Prostate gland (tissue), 2 donors: ENCODE data around the gene TEX29. TPM values are rescaled to one million over a fixed set of nuclear protein-coding genes. Genes with fewer than 3 reads are reported as not detected.

ENCODE experiments used
- DNase-seq: peaks from one replicate; pipeline ENCODE4 v3.0.0-alpha.2; 2019; ENCODE audit warnings: low spot score
- H3K27ac ChIP-seq, 2 donors: fragments of 200-600 bp; sonication (generic); 2 replicates each; pipeline ENCODE4 v1.5.1; 2017 to 2019
- H3K27me3 ChIP-seq: fragments of 200-600 bp; sonication (generic); replicated peaks from 2 replicates; pipeline ENCODE4 v1.5.1; 2019; ENCODE audit not compliant: insufficient read depth
- H3K36me3 ChIP-seq, 2 donors: fragments of 200-600 bp; sonication (generic); 1 replicate in 1 of 2; 2 replicates in 1 of 2; pipeline versions ENCODE4 v1.5.1 to v1.8.1; 2017 to 2019
- H3K4me1 ChIP-seq: fragments of 200-600 bp; sonication (generic); replicated peaks from 2 replicates; pipeline ENCODE4 v1.5.1; 2019
- H3K4me3 ChIP-seq, 2 donors: fragments of 200-600 bp; sonication (generic); 2 replicates each; pipeline ENCODE4 v1.5.1; 2017 to 2019
- H3K9me3 ChIP-seq: fragments of 200-600 bp; sonication (generic); 2 replicates; pipeline ENCODE4 v1.5.1; 2017
- POLR2A ChIP-seq: fragments of 450-650 bp; IDR thresholded peaks from one replicate; pipeline ENCODE4 v1.6.1; 2016; ENCODE audit warnings: antibody characterized with exemption, mild to moderate bottlenecking
- POLR2AphosphoS5 ChIP-seq: sonication (generic); formaldehyde crosslinking; IDR thresholded peaks from one replicate; pipeline ENCODE4 v1.6.1; 2017; ENCODE audit warnings: antibody characterized with exemption
- WGBS: methylation state at CpG from one replicate; pipeline ENCODE4 v1.1.5; 2018; 5-methylcytosine and 5-hydroxymethylcytosine counted together
- intact Hi-C: fragments of 100-400 bp; cut with DNase I; formaldehyde crosslinking; loops from one replicate; pipeline ENCODE4 v1.14.2; 2022
- total RNA-seq, 2 donors: library from RNA; depleted of rRNA; stranded (reverse); fragments of >200 nt; gene quantifications; one replicate each; pipeline ENCODE4 v1.1.0, GENCODE V29; 2016
- TF ChIP-seq, protein P1 (sequence below), 4 experiments: fragments of 200-600 bp in 2 of 4; fragments of 450-650 bp in 2 of 4; sonication (generic) in 2 of 4; IDR thresholded peaks; 1 replicate in 3 of 4; 2 replicates in 1 of 4; pipeline ENCODE4 v1.5.1; 2016 to 2019; ENCODE audit warnings: antibody characterized with exemption in 4 of 4, mild to moderate bottlenecking in 2 of 4, moderate library complexity in 2 of 4

TEX29 gene
- total RNA-seq, 2 donors from 2014 or later: 1.4 TPM; not detected in 1

DNA sequence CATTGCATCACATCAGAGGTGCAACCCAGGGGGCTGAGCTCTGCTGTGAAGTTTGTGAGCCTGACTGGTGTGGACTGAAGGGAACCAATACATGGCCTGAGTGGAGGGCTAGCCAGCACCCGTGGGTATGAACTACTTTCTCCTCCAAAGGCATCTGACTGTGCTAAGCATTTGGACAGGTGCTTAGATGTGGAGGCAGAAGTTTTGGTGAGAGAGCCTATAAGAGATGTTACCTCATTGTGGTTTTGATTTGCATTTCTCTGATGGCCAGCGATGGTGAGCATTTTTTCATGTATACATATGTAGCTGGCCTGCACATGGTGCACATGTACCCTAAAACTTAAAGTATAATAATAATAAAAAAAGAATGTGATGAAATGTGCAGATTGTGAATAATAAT is 46.9 kb downstream of the TEX29 start:
- H3K36me3 ChIP-seq: no peaks in the 10 kb centered on the region
- DNase-seq: no peak
- no peak overlapping the region for H3K4me3 ChIP-seq
- TF ChIP-seq POLR2AphosphoS5: no peak
- TF ChIP-seq POLR2A: no peak
- TF ChIP-seq, protein P1, sequence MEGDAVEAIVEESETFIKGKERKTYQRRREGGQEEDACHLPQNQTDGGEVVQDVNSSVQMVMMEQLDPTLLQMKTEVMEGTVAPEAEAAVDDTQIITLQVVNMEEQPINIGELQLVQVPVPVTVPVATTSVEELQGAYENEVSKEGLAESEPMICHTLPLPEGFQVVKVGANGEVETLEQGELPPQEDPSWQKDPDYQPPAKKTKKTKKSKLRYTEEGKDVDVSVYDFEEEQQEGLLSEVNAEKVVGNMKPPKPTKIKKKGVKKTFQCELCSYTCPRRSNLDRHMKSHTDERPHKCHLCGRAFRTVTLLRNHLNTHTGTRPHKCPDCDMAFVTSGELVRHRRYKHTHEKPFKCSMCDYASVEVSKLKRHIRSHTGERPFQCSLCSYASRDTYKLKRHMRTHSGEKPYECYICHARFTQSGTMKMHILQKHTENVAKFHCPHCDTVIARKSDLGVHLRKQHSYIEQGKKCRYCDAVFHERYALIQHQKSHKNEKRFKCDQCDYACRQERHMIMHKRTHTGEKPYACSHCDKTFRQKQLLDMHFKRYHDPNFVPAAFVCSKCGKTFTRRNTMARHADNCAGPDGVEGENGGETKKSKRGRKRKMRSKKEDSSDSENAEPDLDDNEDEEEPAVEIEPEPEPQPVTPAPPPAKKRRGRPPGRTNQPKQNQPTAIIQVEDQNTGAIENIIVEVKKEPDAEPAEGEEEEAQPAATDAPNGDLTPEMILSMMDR (IDR thresholded peaks at IDR 0.05): no peak
- intact Hi-C loops: no loop called here
- WGBS: 79% methylated on average over 2 of the region's 2 CpGs
- no peak overlapping the region for H3K27ac ChIP-seq
- peaks cover 2% of the 10 kb centered on the region for H3K27me3 ChIP-seq
- no peaks in the 10 kb centered on the region for H3K4me1 ChIP-seq
- H3K9me3 ChIP-seq: no peaks in the 10 kb centered on the region

DNA sequence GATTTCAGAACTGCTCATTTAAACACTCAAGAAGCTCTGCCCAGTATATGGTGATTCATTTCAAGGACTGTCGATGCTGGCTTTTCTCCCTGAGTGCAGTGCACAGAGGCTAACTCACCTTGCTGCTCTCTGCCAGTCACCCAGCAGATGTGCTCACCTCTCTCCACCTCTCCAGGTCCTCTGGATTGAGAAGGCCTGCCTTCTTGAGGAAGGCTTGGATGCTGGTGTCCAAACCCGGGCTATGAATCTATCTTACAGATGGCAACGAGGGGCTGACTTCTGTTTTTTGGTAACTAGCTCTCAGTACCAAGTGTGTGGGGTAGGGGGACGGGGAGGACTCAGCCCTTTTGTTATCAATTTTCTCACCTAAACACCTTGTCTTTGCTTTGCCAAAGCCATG is 47.6 kb downstream of the TEX29 start:
- H3K9me3 ChIP-seq: no peaks in the 10 kb centered on the region
- H3K4me1 ChIP-seq: no peaks in the 10 kb centered on the region
- intact Hi-C loops: no loop called here
- DNase-seq: no peak
- H3K4me3 ChIP-seq: no peak overlapping the region
- 91% methylated on average over 4 of the region's 4 CpGs for WGBS
- peaks cover 2% of the 10 kb centered on the region for H3K27me3 ChIP-seq
- no peaks in the 10 kb centered on the region for H3K36me3 ChIP-seq
- TF ChIP-seq, protein P1 (IDR thresholded peaks at IDR 0.05): no peak
- no peak for TF ChIP-seq POLR2AphosphoS5
- TF ChIP-seq POLR2A: no peak
- H3K27ac ChIP-seq: no peak overlapping the region

DNA sequence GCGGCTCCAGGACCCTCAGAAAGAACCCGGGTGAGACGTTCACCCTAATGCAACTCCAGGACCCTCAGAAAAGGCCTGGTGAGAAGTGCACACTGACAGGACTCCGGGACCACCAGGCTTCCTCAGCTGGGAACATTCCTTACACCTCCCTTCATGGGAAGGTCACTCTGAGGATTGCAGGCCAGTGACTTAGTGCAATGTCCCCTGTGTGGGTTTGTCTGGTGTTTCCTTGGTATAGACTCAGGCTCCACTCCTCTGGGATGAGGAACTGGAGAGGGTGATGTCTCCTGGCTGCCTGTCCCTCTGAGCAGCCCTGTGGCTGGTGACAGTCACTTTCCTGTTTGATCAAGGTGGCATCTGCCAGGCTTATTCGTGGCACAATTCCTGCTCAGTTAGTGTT is 49.7 kb downstream of the TEX29 start:
- Histone ChIP-seq H3K27ac (no peak overlapping the region), H3K9me3 (no peaks in the 10 kb centered on the region), H3K36me3 (no peaks in the 10 kb centered on the region), H3K4me1 (no peaks in the 10 kb centered on the region), H3K27me3 (peaks cover 2% of the 10 kb centered on the region), H3K4me3 (no peak overlapping the region)
- DNase-seq: no peak
- intact Hi-C loops: no loop called here
- WGBS: 87% methylated on average over 5 of the region's 5 CpGs
- TF ChIP-seq, protein P1 (IDR thresholded peaks at IDR 0.05): no peak
- TF ChIP-seq POLR2AphosphoS5 (no peak), POLR2A (no peak)

DNA sequence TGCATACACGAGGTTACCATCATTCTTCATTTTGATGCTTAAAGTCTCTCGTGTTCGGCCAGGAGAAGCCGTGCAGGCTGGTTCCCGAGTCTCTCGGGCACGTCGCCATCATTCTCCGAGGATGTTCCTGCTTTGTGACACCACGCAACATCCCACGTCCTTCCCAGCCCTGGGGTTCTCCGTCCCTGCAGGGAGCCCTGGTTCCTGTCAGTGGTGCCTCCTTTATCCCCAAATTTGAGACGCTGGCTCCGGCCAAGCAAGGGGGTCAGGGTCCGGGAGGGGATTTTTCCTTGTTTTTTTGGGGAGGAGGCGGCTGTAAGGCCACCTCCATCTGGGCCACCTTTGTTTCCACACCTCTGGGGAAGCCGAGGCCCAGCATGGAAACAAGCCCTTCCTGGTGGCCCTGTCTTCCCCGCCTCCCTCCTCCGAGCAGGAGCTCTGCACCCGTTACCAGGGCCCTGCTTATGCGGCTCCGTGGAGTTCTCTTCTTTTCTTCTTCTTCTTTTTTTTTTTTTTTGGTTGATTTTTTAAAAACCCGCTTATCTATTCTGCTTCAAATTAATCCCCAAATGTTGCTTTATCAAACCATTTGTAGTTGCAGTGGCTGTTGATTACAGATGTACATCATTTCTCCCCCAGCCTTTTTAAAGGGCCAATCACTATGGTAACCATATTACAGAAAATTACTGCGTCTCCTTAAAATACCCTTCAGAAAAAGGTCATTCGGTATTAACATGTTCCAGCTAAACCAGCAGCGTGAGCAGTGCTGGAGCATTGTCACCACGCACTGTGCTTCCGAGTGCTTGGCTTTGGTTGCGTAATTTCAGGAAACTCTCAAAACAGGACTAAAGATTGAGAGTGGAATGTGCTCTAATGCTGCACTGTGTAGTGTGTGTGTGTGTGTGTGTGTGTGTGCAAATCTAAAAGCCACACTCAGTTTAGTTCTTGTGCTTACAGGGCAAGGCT is 50.4 kb downstream of the TEX29 start:
- H3K27me3 ChIP-seq: peaks cover 2% of the 10 kb centered on the region
- H3K36me3 ChIP-seq: no peaks in the 10 kb centered on the region
- 86% methylated on average over 29 of the region's 29 CpGs for whole genome bisulfite sequencing
- intact Hi-C loops: no loop called here
- H3K4me3 ChIP-seq: no peak overlapping the region
- TF ChIP-seq, protein P1 (IDR thresholded peaks at IDR 0.05): no peak
- TF ChIP-seq POLR2A (no peak), POLR2AphosphoS5 (no peak)
- DNase-seq: no peak
- no peak overlapping the region for H3K27ac ChIP-seq
- no peaks in the 10 kb centered on the region for H3K9me3 ChIP-seq
- H3K4me1 ChIP-seq: no peaks in the 10 kb centered on the region

DNA sequence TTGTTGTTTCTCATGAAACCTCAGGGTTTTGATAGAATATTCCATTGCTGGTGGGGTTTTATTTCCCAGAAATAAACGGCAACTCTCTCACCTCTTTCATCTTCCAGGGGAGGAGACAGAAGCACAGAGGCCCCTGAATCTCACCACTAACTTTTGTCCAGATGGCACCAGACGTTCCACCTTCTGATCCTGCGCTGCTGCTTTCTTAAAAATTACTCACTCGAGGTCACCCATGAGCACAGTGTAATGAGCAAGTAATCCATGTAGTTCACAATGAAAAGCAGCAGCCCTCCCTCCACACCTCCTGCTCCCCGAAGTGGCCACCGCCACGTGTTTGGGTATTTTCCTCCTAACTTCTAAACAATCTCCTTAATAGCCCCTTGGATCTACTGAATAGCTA is 51.3 kb downstream of the TEX29 start:
- TF ChIP-seq, protein P1 (IDR thresholded peaks at IDR 0.05): no peak
- TF ChIP-seq POLR2A: no peak
- no peak for TF ChIP-seq POLR2AphosphoS5
- DNase-seq: no peak
- no peak overlapping the region for H3K4me3 ChIP-seq
- 72% methylated on average over 7 of the region's 7 CpGs for WGBS
- peaks cover 2% of the 10 kb centered on the region for H3K27me3 ChIP-seq
- H3K9me3 ChIP-seq: no peaks in the 10 kb centered on the region
- no peak overlapping the region for H3K27ac ChIP-seq
- intact Hi-C loops: no loop called here
- H3K4me1 ChIP-seq: no peaks in the 10 kb centered on the region
- H3K36me3 ChIP-seq: no peaks in the 10 kb centered on the region
